Cardiac fibroblast (primary cell): ENCODE measurements around the gene DIP2A.

Source experiments
- DNase-seq, 2 donors: peaks; one replicate each; pipeline versions ENCODE4 v3.0.0 to v3.0.0-alpha.2; 2010; ENCODE audit warnings: low read depth in 2 of 2
- H3K4me3 ChIP-seq, 2 donors: replicated peaks in 1 of 2; 1 replicate in 1 of 2; 2 replicates in 1 of 2; pipeline ENCODE4 v1.5.1; 2011; ENCODE audit warnings: low read depth in 2 of 2, low read length in 2 of 2, mild to moderate bottlenecking in 2 of 2, moderate library complexity in 1 of 2
- CTCF ChIP-seq: IDR thresholded peaks from one replicate; pipeline ENCODE4 v1.5.1; 2011; ENCODE audit warnings: low read depth, mild to moderate bottlenecking, low read length, inconsistent platforms

The DIP2A gene

GRCh38 chr21:46468108-46468774, 9.6 kb downstream of the DIP2A start:
- no peak overlapping the region for H3K4me3 ChIP-seq
- no peak for DNase-seq
- TF ChIP-seq CTCF = no peak

DNA sequence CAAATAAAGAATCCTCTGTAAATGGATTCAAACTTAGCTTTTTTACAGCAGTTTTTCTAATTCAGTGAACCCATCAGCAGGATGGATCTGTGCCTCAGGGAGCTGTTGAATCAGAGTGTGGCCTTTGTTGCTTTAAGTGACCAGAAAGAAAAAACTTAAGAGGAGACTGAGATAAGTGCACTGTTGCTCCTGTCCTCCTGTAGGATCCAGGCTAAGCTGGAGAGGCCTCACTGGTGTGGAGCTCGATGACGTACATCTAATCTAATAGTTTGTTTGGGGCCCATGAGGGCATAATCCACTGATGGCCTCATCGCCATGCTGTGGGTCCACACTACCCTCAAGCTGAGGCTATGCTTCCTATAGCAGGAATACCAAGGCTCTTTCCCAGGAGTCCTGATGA, 10.6 kb downstream of the DIP2A start:
- no peak for TF ChIP-seq CTCF

GRCh38 chr21:46471514-46471913, 12.8 kb downstream of the DIP2A start:
- no peak for TF ChIP-seq CTCF
- no peak overlapping the region for H3K4me3 ChIP-seq
- no peak for DNase-seq

More for the DNA sequence above, 10.6 kb downstream of the DIP2A start:
- DNase-seq = no peak
- no peak overlapping the region for H3K4me3 ChIP-seq

- DNase-seq = no peak
- no peak overlapping the region for H3K4me3 ChIP-seq
Observed at GRCh38 chr21:46472246-46472645, 13.6 kb downstream of the DIP2A start.

GRCh38 chr21:46474382-46474781, 15.7 kb downstream of the DIP2A start:
- no peak for TF ChIP-seq CTCF
- no peak overlapping the region for H3K4me3 ChIP-seq
- no peak for DNase-seq

More at GRCh38 chr21:46472246-46472645, 13.6 kb downstream of the DIP2A start:
- TF ChIP-seq CTCF = no peak

DNA sequence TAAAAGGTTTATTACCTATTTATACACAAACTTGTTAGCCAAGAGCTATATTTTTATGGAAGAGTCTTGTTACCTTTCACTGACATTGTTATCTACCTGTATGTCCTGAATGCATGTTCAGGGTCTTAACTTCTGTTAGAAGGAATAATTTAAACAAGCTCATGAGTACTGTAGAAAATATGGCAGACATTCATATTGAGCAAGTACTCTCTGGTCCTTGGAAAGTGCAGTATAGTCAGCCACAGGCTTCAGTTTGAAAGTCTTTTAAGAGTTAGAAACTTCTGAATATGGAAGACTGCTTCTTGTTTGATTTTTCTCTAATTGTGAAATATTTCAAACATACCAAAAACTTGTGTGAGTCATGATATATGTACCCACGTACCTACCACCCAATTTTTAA, 16.6 kb downstream of the DIP2A start:
- DNase-seq = no peak
- TF ChIP-seq CTCF = no peak
- H3K4me3 ChIP-seq = no peak overlapping the region

DNA sequence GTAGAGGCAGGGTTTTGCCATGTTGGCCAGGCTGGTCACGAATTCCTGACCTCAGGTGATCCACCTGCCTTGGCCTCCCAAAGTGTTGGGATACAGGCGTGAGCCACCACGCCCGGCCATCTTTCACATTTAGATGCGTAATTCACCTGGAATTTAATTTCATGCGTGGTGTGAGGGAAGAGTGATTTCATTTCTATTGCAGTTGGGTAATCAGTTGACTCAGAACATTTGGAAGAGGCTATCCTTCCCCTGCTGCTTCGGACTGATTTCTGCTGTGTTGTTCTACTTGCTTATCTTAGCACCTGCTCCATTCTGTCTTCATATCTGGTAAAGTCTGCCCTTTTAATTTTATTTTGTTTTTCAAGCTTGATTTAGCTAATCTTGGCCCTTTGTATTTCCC, 19.1 kb downstream of the DIP2A start:
- peak; percentile 29 to 81 for DNase-seq
- no peak for TF ChIP-seq CTCF
- H3K4me3 ChIP-seq = no peak overlapping the region
